Superior temporal gyrus (tissue), 1 donor: ENCODE data around the gene C16orf95.
"Not testable (repeated sequence)": the region's sequence is repeated elsewhere in the genome, so short reads cannot be mapped to it uniquely, and the experiment has no call there.

Experiments
- DNase-seq: peaks from one replicate; pipeline ENCODE4 v3.0.0-alpha.2; 2016; ENCODE audit errors: extremely low spot score

C16orf95 gene

GRCh38 chr16:87316923-87317749 lies at the start of gene C16orf95:
Gene C16orf95, minus strand, starts transcription at chr16:87317392. Its CDS starts 150 bp downstream, at chr16:87317242.
- peak; percentile 99 for DNase-seq

- DNase-seq: no peak
Observed at GRCh38 chr16:87366930-87367329, 49.7 kb upstream of the C16orf95 start.

- no peak for DNase-seq
Observed at GRCh38 chr16:87366288-87366687, 49.1 kb upstream of the C16orf95 start.

GRCh38 chr16:87365021-87365713 lies 48.0 kb upstream of the C16orf95 start:
- DNase-seq: no peak

GRCh38 chr16:87363771-87364455 lies 46.7 kb upstream of the C16orf95 start:
- DNase-seq: no peak

- not testable (repeated sequence) for DNase-seq
Observed at GRCh38 chr16:87362828-87363559, 45.8 kb upstream of the C16orf95 start.

GRCh38 chr16:87361916-87362619 lies 44.9 kb upstream of the C16orf95 start:
- DNase-seq: no peak

GRCh38 chr16:87360862-87361610 lies 43.8 kb upstream of the C16orf95 start:
- no peak for DNase-seq

- DNase-seq: no peak
Observed at GRCh38 chr16:87359121-87359520, 41.9 kb upstream of the C16orf95 start.

GRCh38 chr16:87358696-87359095 lies 41.5 kb upstream of the C16orf95 start:
- DNase-seq: no peak

GRCh38 chr16:87358250-87358649 lies 41.1 kb upstream of the C16orf95 start:
- DNase-seq: no peak

GRCh38 chr16:87356491-87356853 lies 39.3 kb upstream of the C16orf95 start:
- no peak for DNase-seq

- no peak for DNase-seq
Observed at GRCh38 chr16:87353613-87354012, 36.4 kb upstream of the C16orf95 start.

GRCh38 chr16:87352818-87353217 lies 35.6 kb upstream of the C16orf95 start:
- DNase-seq: no peak

- DNase-seq: no peak
Observed at GRCh38 chr16:87351320-87351698, 34.1 kb upstream of the C16orf95 start.

- peak; percentile 74 for DNase-seq
Observed at GRCh38 chr16:87350681-87351319, 33.6 kb upstream of the C16orf95 start.

- peak; percentile 22 for DNase-seq
Observed at GRCh38 chr16:87350031-87350430, 32.8 kb upstream of the C16orf95 start.

GRCh38 chr16:87348616-87349157 lies 31.5 kb upstream of the C16orf95 start:
- DNase-seq: no peak

- no peak for DNase-seq
Observed at GRCh38 chr16:87347932-87348615, 30.9 kb upstream of the C16orf95 start.
